Erythroblast (primary cell): ENCODE results near the gene CCDC32.
A peak's percentile ranks its signal among the peaks of the same experiment; 100 is the strongest.
"Not testable (repeated sequence)": the region's sequence is repeated elsewhere in the genome, so short reads cannot be mapped to it uniquely, and the experiment has no call there.

Experiments
- DNase-seq, 2 experiments: peaks; one replicate each; lab custom pipeline; 2025; lab: John Stamatoyannopoulos, UW
- GATA1 ChIP-seq: IDR thresholded peaks from 2 replicates; pipeline ENCODE4 v1.6.1; 2011; ENCODE audit warnings: low read depth, mild to moderate bottlenecking, control low read depth, low read length, moderate library complexity
- POLR2A ChIP-seq: IDR thresholded peaks from 2 replicates; pipeline ENCODE4 v1.6.1; 2011; ENCODE audit warnings: mild to moderate bottlenecking, low read length

The CCDC32 gene

GRCh38 chr15:40584191-40584590 is 19.3 kb upstream of the CCDC32 start:
- DNase-seq = no peak
- TF ChIP-seq POLR2A (no peak), GATA1 (no peak)

- peak in 1 of 2 experiments; percentile 30 for DNase-seq
- TF ChIP-seq POLR2A (no peak), GATA1 (no peak)
Observed at GRCh38 chr15:40582726-40583246, 17.9 kb upstream of the CCDC32 start.

- DNase-seq = not testable (repeated sequence)
Observed at GRCh38 chr15:40581796-40582195, 17.0 kb upstream of the CCDC32 start.

GRCh38 chr15:40578892-40579291 is 14.1 kb upstream of the CCDC32 start:
- TF ChIP-seq GATA1 (no peak), POLR2A (no peak)
- no peak for DNase-seq

GRCh38 chr15:40576914-40577313 is 12.1 kb upstream of the CCDC32 start:
- not testable (repeated sequence) for DNase-seq

GRCh38 chr15:40575113-40575512 is 10.3 kb upstream of the CCDC32 start:
- TF ChIP-seq GATA1 = no peak
- TF ChIP-seq POLR2A = no peak
- DNase-seq = no peak

GRCh38 chr15:40569129-40569953 is 4.5 kb upstream of the CCDC32 start, which contains the start of gene RPUSD2:
RPUSD2 (plus strand) TSS chr15:40569299; CDS start chr15:40569338, 39 bp downstream.
- peak; percentile 96 to 97 for DNase-seq
- TF ChIP-seq GATA1 (no peak), POLR2A (peak; percentile 93)

GRCh38 chr15:40567111-40567510 is 2.3 kb upstream of the CCDC32 start:
- TF ChIP-seq GATA1 (no peak), POLR2A (no peak)

GRCh38 chr15:40565333-40566238 is 744 bp upstream of the CCDC32 start:
- DNase-seq = peak; percentile 10 to 32
- TF ChIP-seq POLR2A (no peak), GATA1 (no peak)

More at GRCh38 chr15:40567111-40567510, 2.3 kb upstream of the CCDC32 start:
- peak; percentile 54 to 65 for DNase-seq

- no peak for TF ChIP-seq GATA1
- TF ChIP-seq POLR2A = no peak
- no peak for DNase-seq
Observed at GRCh38 chr15:40563426-40563825, 1.4 kb downstream of the CCDC32 start.

- DNase-seq = no peak
- TF ChIP-seq POLR2A (no peak), GATA1 (no peak)
Observed at GRCh38 chr15:40562691-40563090, 2.2 kb downstream of the CCDC32 start.

- TF ChIP-seq POLR2A = no peak
- TF ChIP-seq GATA1 = no peak
- DNase-seq = peak; percentile 88 to 97
Observed at GRCh38 chr15:40558952-40559742, 5.7 kb downstream of the CCDC32 start.

- no peak for TF ChIP-seq GATA1
- TF ChIP-seq POLR2A = no peak
- no peak for DNase-seq
Observed at GRCh38 chr15:40555876-40556275, 9.0 kb downstream of the CCDC32 start.
